PC-9 (cell line): ENCODE results near the gene ATP2B3. TPM values are rescaled to one million over a fixed set of nuclear protein-coding genes. Genes with fewer than 3 reads are reported as not detected.

Experiments used
- BruUV-seq: library from RNA; stranded (reverse); fragments of 400-500 nt; replicated peaks from 2 replicates; lab custom pipeline; 2021; lab: Mats Ljungman, UMichigan
- CTCF ChIA-PET: fragments of 300-600 bp; sonication (Branson Sonifier 250); formaldehyde crosslinking; loops from one replicate; lab custom pipeline; 2022; ENCODE audit warnings: antibody characterized with exemption; lab: Charles Lee
- POLR2A ChIA-PET: fragments of 300-600 bp; sonication (Branson Sonifier 250); formaldehyde crosslinking; loops from one replicate; lab custom pipeline; 2022; ENCODE audit warnings: antibody characterized with exemption; ENCODE audit not compliant: unreplicated experiment; lab: Charles Lee
- DNase-seq, 2 experiments: peaks; one replicate each; pipeline versions ENCODE4 v3.0.0 to v3.0.0-alpha.2; 2015 to 2022; ENCODE audit warnings: mixed read lengths in 1 of 2
- H2AFZ ChIP-seq: fragments of 200-600 bp; sonication (generic); 2 replicates; pipeline ENCODE4 v1.8.1; 2017; ENCODE audit warnings: antibody characterized with exemption
- H3F3A ChIP-seq: fragments of 200-600 bp; sonication (generic); 2 replicates; pipeline ENCODE4 v1.8.1; 2017; ENCODE audit warnings: antibody characterized with exemption, mild to moderate bottlenecking, low read depth; ENCODE audit not compliant: insufficient read depth
- H3K27ac ChIP-seq: fragments of 200-600 bp; sonication (generic); 2 replicates; pipeline ENCODE4 v1.6.1; 2016; ENCODE audit warnings: mixed run types
- H3K27me3 ChIP-seq: fragments of 200-600 bp; sonication (generic); 2 replicates; pipeline ENCODE4 v1.6.1; 2016; ENCODE audit warnings: low read depth, mixed run types; ENCODE audit not compliant: insufficient read depth
- H3K36me3 ChIP-seq: fragments of 200-600 bp; sonication (generic); 2 replicates; pipeline ENCODE4 v1.6.1; 2016; ENCODE audit warnings: low read depth, mixed run types
- H3K4me1 ChIP-seq: fragments of 200-600 bp; sonication (generic); replicated peaks from 2 replicates; pipeline ENCODE4 v1.6.1; 2016; ENCODE audit warnings: mixed run types; ENCODE audit not compliant: insufficient read depth
- H3K4me2 ChIP-seq: fragments of 200-600 bp; sonication (generic); 2 replicates; pipeline ENCODE4 v1.6.1; 2017; ENCODE audit warnings: mixed run types
- H3K4me3 ChIP-seq: fragments of 200-600 bp; sonication (generic); 2 replicates; pipeline ENCODE4 v1.6.1; 2016; ENCODE audit warnings: mixed run types
- H3K79me2 ChIP-seq: fragments of 200-600 bp; sonication (generic); 2 replicates; pipeline ENCODE4 v1.6.1; 2017; ENCODE audit warnings: low read depth, mixed run types
- H3K9me2 ChIP-seq: fragments of 200-600 bp; sonication (generic); 2 replicates; pipeline ENCODE4 v1.8.1; 2017; ENCODE audit warnings: mild to moderate bottlenecking; ENCODE audit not compliant: insufficient read depth
- H3K9me3 ChIP-seq: fragments of 200-600 bp; sonication (generic); 2 replicates; pipeline ENCODE4 v1.8.1; 2016; ENCODE audit warnings: low read depth; ENCODE audit not compliant: insufficient read depth
- H4K20me1 ChIP-seq: fragments of 200-600 bp; sonication (generic); 2 replicates; pipeline ENCODE4 v1.8.1; 2017; ENCODE audit not compliant: insufficient read depth
- EZH2 ChIP-seq: fragments of 200-600 bp; sonication (generic); IDR thresholded peaks from 2 replicates; pipeline ENCODE4 v1.8.0; 2017; ENCODE audit warnings: antibody characterized with exemption, low read depth
- intact Hi-C: fragments of 100-400 bp; cut with micrococcal nuclease; formaldehyde crosslinking; loops from one replicate; pipeline ENCODE4 v1.10.0; 2022; ENCODE audit not compliant: unreplicated experiment
- total RNA-seq: library from RNA; stranded (reverse); gene quantifications from 2 replicates; pipeline ENCODE4 v1.2.3, GENCODE V29; 2021
- TF ChIP-seq, protein P1 (sequence below): fragments of 200-600 bp; sonication (generic); conservative IDR thresholded peaks from 2 replicates; pipeline ENCODE4 v1.6.1; 2017; ENCODE audit warnings: mixed run types, antibody characterized with exemption, mild to moderate bottlenecking, moderate library complexity

ATP2B3 gene
- total RNA-seq, 1 experiment from 2014 or later = not detected

DNA sequence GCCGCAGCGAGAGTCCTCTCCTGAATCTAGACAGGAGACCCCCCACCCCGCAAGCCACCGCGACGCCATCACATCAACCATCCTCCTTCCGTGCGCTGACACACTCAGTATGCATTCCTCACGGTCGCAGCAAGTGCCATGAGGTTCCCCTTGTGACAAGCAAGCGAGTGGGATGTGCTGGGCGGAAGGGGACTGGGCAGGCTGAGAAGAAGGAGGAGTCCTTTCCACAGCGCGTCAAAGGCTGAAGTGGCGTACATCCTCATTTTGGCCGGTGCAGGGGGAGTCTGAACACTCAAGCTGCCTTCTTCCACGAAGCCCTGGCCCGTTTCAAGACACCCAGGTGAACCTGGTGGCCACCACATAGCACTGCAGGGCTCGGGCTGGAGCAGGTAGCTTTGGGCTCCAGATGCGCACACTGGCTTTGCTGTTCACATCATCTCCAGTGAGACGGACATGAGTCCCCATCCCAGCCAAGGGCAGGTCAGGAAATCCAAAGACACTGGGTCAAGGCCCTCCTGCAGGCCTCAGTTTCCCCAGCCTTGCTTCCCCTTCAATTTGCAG is 51.1 kb downstream of the ATP2B3 start:
- Histone ChIP-seq H4K20me1 (no peaks in the 10 kb centered on the region), H3K9me2 (no peaks in the 10 kb centered on the region), H3K4me3 (no peak overlapping the region), H3K4me1 (no peaks in the 10 kb centered on the region), H3K4me2 (no peak overlapping the region), H3K27ac (no peak overlapping the region), H2AFZ (no peak overlapping the region), H3K36me3 (no peaks in the 10 kb centered on the region), H3K9me3 (no peaks in the 10 kb centered on the region), H3K27me3 (peaks cover 76% of the 10 kb centered on the region), H3K79me2 (no peaks in the 10 kb centered on the region), H3F3A (no peaks in the 10 kb centered on the region)
- intact Hi-C loops = no loop called here
- no peak for DNase-seq
- ChIA-PET CTCF (no interaction called here), POLR2A (no interaction called here)
- TF ChIP-seq EZH2 = no peak
- TF ChIP-seq, protein P1, sequence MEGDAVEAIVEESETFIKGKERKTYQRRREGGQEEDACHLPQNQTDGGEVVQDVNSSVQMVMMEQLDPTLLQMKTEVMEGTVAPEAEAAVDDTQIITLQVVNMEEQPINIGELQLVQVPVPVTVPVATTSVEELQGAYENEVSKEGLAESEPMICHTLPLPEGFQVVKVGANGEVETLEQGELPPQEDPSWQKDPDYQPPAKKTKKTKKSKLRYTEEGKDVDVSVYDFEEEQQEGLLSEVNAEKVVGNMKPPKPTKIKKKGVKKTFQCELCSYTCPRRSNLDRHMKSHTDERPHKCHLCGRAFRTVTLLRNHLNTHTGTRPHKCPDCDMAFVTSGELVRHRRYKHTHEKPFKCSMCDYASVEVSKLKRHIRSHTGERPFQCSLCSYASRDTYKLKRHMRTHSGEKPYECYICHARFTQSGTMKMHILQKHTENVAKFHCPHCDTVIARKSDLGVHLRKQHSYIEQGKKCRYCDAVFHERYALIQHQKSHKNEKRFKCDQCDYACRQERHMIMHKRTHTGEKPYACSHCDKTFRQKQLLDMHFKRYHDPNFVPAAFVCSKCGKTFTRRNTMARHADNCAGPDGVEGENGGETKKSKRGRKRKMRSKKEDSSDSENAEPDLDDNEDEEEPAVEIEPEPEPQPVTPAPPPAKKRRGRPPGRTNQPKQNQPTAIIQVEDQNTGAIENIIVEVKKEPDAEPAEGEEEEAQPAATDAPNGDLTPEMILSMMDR = 0 out of 2 replicates have a peak, but pooled peaks have one; percentile 12
- no TSS peak for BruUV-seq

DNA sequence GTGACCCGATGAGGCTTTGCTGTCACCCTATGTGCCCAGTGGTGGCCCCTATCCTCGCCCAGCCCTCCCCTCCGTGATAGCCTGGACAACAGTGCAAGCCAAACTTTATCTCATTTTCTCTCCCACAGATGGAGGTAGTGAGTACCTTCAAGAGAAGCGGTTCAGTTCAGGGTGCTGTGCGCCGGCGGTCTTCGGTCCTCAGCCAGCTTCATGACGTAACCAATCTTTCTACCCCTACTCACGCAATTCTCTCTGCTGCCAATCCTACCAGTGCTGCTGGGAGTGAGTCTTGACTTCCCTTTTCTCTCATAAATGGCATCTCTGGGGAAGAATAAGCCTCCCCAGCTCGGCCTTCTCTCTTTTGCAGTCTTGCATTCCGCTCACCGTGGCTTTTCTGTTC is 52.0 kb downstream of the ATP2B3 start:
- intact Hi-C loops = no loop called here
- POLR2A ChIA-PET = no interaction called here
- H3K9me3 ChIP-seq = no peaks in the 10 kb centered on the region

DNA sequence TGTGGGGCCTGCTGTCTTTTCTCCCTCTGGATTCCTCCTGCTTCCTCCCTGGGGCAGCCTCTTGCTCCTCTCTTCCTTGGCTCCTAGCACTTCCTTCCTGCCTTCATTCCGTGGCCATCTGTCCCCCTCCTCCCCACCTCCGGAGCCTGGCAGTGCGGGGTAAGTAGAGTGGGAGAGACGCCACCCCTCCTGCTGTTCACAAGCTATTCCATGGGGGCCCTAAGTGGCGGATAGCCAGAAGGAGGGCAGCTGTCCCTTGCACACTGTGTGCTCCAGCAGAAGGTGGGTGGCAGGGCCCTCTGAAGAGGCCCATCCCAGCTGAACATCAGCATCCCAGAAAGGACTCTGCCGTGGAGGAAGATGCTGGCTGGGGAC is 54.1 kb downstream of the ATP2B3 start:
- ChIA-PET POLR2A (interaction anchor here (0.6 kb wide), 1 partner anchor 379 kb away, joined by 4 read pairs; no protein-coding TSS in a partner anchor), CTCF (no interaction called here)
- Histone ChIP-seq H3K9me2 (no peaks in the 10 kb centered on the region), H3F3A (no peaks in the 10 kb centered on the region), H3K4me3 (no peak overlapping the region), H4K20me1 (no peaks in the 10 kb centered on the region), H3K36me3 (no peaks in the 10 kb centered on the region), H3K79me2 (no peaks in the 10 kb centered on the region), H3K27ac (no peak overlapping the region), H3K4me1 (no peaks in the 10 kb centered on the region), H3K4me2 (no peak overlapping the region), H2AFZ (no peak overlapping the region), H3K27me3 (peaks cover 75% of the 10 kb centered on the region), H3K9me3 (no peaks in the 10 kb centered on the region)
- intact Hi-C loops = no loop called here
- no TSS peak for BruUV-seq
- TF ChIP-seq, protein P1 = no peak
- no peak for DNase-seq

More for the DNA sequence above, 52.0 kb downstream of the ATP2B3 start:
- Histone ChIP-seq H3K4me3 (no peak overlapping the region), H3K4me2 (no peak overlapping the region), H3K27ac (no peak overlapping the region), H3K9me2 (no peaks in the 10 kb centered on the region), H4K20me1 (no peaks in the 10 kb centered on the region), H2AFZ (no peak overlapping the region), H3K36me3 (no peaks in the 10 kb centered on the region), H3K4me1 (no peaks in the 10 kb centered on the region), H3K27me3 (peaks cover 76% of the 10 kb centered on the region), H3F3A (no peaks in the 10 kb centered on the region), H3K79me2 (no peaks in the 10 kb centered on the region)
- CTCF ChIA-PET = no interaction called here
- DNase-seq = no peak
- TF ChIP-seq, protein P1 = no peak
- BruUV-seq = no TSS peak
